ENCODE results near the gene USP48. TPM values are rescaled to one million over a fixed set of nuclear protein-coding genes. Genes with fewer than 3 reads are reported as not detected.
"Not testable (repeated sequence)": the region's sequence is repeated elsewhere in the genome, so short reads cannot be mapped to it uniquely, and the experiment has no call there.

USP48 gene
- total RNA-seq, 1 donor from 2014 or later, result 54.5 TPM

DNA sequence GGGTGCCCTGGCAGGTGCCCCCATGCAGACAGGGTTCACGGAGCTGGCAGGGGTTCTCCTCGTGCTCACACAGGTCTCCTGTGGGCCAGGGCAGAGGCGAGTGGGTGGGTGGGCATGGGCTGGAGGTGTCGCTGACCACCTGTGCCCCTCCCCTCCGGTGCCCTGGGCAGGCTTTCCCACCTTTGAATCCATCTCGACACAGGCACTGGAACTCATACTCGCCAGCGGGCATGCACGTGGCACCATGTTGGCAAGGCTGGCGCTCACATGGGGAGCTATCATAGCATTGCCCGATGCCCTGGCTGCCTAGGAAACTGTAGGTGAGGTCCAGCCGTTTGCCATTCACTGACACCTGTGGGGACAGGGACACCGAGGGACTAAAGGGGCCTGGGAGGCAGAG, 45.1 kb upstream of the USP48 start:
- Mint-ChIP-seq H3K4me3 (ENCODE audit: unreplicated experiment) (no peak overlapping the region), H3K9me3 (ENCODE audit: low read depth) (no peaks in the 10 kb centered on the region), H3K36me3 (ENCODE audit: low read depth) (peaks cover 35% of the 10 kb centered on the region), H3K27me3 (ENCODE audit: low read depth) (no peaks in the 10 kb centered on the region), H3K27ac (ENCODE audit: unreplicated experiment) (no peak overlapping the region), H3K4me1 (ENCODE audit: low read depth) (no peaks in the 10 kb centered on the region)
- no peak for TF ChIP-seq CTCF (IDR thresholded peaks at IDR 0.05)
- no peak for DNase-seq (ENCODE audit: low spot score)

DNA sequence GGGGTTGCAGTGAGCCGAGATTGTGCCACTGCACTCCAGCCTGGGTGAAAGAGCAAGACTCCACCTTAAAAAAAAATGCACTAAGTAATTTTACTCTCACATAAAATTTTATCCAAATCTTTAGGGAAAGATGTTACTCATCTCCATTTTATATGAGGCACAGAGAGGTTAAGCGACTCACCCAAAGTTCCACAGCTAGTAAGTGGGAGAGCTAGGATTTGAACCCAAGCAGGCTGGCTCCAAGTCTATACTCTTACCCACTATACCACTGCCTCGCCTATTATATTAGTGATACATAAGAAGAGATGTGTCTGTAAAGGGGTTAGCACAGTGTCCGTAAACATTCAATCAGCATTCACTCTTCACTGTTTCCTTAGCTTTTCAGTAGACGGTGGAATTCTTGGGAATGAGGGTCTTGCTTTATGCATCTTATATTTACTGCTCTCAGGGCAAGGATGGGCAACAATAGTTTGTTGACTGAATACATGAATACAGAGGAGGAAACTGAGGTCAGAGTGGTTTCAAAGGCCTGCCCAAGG, 44.3 kb upstream of the USP48 start:
- Mint-ChIP-seq H3K9me3 (ENCODE audit: low read depth) (no peaks in the 10 kb centered on the region), H3K4me1 (ENCODE audit: low read depth) (no peaks in the 10 kb centered on the region), H3K36me3 (ENCODE audit: low read depth) (peaks cover 31% of the 10 kb centered on the region), H3K27me3 (ENCODE audit: low read depth) (no peaks in the 10 kb centered on the region), H3K27ac (ENCODE audit: unreplicated experiment) (no peak overlapping the region), H3K4me3 (ENCODE audit: unreplicated experiment) (no peak overlapping the region)
- no peak for DNase-seq (ENCODE audit: low spot score)
- no peak for TF ChIP-seq CTCF (IDR thresholded peaks at IDR 0.05)

- H3K27me3 Mint-ChIP-seq (ENCODE audit: low read depth); H3K4me1 Mint-ChIP-seq (ENCODE audit: low read depth); H3K4me3 Mint-ChIP-seq (ENCODE audit: unreplicated experiment); DNase-seq (ENCODE audit: low spot score); H3K27ac Mint-ChIP-seq (ENCODE audit: unreplicated experiment); H3K9me3 Mint-ChIP-seq (ENCODE audit: low read depth): not testable (repeated sequence)
- peaks cover 30% of the 10 kb centered on the region for H3K36me3 Mint-ChIP-seq (ENCODE audit: low read depth)
These were observed 43.7 kb upstream of the USP48 start for GRCh38 chr1:21826694-21827093.

- no peaks in the 10 kb centered on the region for H3K9me3 Mint-ChIP-seq (ENCODE audit: low read depth)
- H3K4me3 Mint-ChIP-seq (ENCODE audit: unreplicated experiment), result no peak overlapping the region
- H3K4me1 Mint-ChIP-seq (ENCODE audit: low read depth), result no peaks in the 10 kb centered on the region
- H3K36me3 Mint-ChIP-seq (ENCODE audit: low read depth), result peaks cover 34% of the 10 kb centered on the region
- H3K27me3 Mint-ChIP-seq (ENCODE audit: low read depth), result no peaks in the 10 kb centered on the region
- TF ChIP-seq CTCF (IDR thresholded peaks at IDR 0.05), result no peak
- no peak overlapping the region for H3K27ac Mint-ChIP-seq (ENCODE audit: unreplicated experiment)
- no peak for DNase-seq (ENCODE audit: low spot score)
These were observed 42.4 kb upstream of the USP48 start for GRCh38 chr1:21825393-21825792.

DNA sequence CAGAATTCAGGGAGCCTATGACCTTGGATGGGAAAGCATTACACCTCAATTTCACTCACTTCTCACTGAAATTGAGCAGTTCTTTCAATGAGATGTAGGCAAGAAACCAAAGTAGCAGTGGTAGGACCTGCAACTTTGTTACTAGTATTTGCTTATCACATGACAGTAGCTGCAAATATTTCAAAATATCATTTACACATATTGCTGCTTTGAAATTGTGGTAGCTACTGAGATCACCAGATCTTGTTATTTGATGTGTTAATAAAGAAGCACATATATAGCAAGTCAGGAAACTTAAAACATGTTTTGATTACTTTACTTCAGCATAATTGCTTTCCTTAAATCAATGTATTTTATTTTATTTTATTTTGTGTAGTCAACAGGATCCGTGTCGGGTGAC, 42.0 kb upstream of the USP48 start:
- Mint-ChIP-seq H3K9me3 (ENCODE audit: low read depth) (peaks cover under 1% of the 10 kb centered on the region), H3K36me3 (ENCODE audit: low read depth) (peaks cover 34% of the 10 kb centered on the region), H3K27ac (ENCODE audit: unreplicated experiment) (no peak overlapping the region), H3K4me3 (ENCODE audit: unreplicated experiment) (no peak overlapping the region), H3K27me3 (ENCODE audit: low read depth) (no peaks in the 10 kb centered on the region), H3K4me1 (ENCODE audit: low read depth) (no peaks in the 10 kb centered on the region)
- TF ChIP-seq CTCF (IDR thresholded peaks at IDR 0.05), result no peak
- DNase-seq (ENCODE audit: low spot score), result no peak

DNA sequence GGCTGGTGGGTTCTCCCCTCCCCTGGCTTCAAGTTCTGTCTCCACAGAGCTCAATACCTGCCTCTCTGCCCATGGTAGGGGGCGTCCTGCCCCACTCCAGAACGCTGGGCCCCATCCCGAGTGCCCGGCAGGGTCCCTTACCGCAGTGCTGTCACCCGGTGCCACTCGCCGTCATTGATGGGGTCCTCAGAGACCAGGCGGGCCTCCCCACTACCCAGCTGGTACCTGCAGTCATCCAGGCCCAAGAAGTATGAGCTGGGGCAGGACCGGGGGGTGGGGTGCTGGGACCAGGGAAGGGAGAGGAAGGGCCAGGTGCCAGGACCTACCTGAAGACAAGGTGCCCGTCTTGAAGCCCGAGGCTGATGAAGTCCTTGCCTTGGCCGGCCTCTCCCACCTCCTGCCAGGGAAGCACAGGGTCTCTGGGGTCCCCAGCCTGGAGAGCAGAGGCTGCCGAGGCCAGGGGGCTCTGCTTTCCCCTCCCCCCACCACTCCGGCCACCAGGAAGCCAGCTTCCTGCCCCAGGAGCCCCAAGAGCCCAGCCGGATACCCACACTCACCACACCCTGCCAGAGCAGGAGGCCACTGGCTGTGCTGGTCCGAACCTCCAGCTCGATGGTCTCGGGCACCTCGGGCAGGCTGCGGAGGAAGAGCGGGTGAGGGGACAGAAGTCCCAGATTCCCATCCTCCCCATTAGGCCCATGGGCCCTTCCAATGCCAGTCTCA, 41.2 kb upstream of the USP48 start:
- no peak for DNase-seq (ENCODE audit: low spot score)
- H3K27me3 Mint-ChIP-seq (ENCODE audit: low read depth), result no peaks in the 10 kb centered on the region
- H3K9me3 Mint-ChIP-seq (ENCODE audit: low read depth), result peaks cover 3% of the 10 kb centered on the region
- TF ChIP-seq CTCF (IDR thresholded peaks at IDR 0.05), result no peak
- no peaks in the 10 kb centered on the region for H3K4me1 Mint-ChIP-seq (ENCODE audit: low read depth)
- H3K27ac Mint-ChIP-seq (ENCODE audit: unreplicated experiment), result no peak overlapping the region
- H3K4me3 Mint-ChIP-seq (ENCODE audit: unreplicated experiment), result no peak overlapping the region
- peaks cover 39% of the 10 kb centered on the region for H3K36me3 Mint-ChIP-seq (ENCODE audit: low read depth)

Data from chondrocyte (in vitro differentiated cells).